HEK293 (cell line): ENCODE data around the gene GPR155.
A peak's percentile ranks its signal among the peaks of the same experiment; 100 is the strongest.

Experiments used
- CTCF ChIA-PET: fragments of 350-600 bp; formaldehyde crosslinking; extraction: SDS; loops from one replicate; lab custom pipeline; 2021; ENCODE audit warnings: antibody characterized with exemption; lab: Yijun Ruan, JAX
- POLR2A ChIA-PET: fragments of 300-600 bp; formaldehyde crosslinking; extraction: SDS; loops from one replicate; lab custom pipeline; 2020; ENCODE audit warnings: antibody characterized with exemption, inconsistent platforms; lab: Yijun Ruan, JAX
- H3K27ac ChIP-seq: fragments of 200-500 bp; sonication (Bioruptor generic); 2 replicates; pipeline ENCODE4 v1.5.1; 2014; ENCODE audit warnings: low read depth, low read length, control low read depth, inconsistent platforms; ENCODE audit errors: extremely low read depth
- H3K36me3 ChIP-seq, 2 experiments: fragments of 200-500 bp in 1 of 2; sonication (Bioruptor generic) in 1 of 2; 1 replicate in 1 of 2; 2 replicates in 1 of 2; pipeline ENCODE4 v1.5.1; 2014 to 2017; ENCODE audit warnings: inconsistent platforms in 2 of 2, low read length in 2 of 2; ENCODE audit not compliant: control insufficient read depth in 2 of 2, insufficient read depth in 1 of 2
- H3K4me1 ChIP-seq: fragments of 200-500 bp; sonication (Bioruptor generic); 2 replicates; pipeline ENCODE4 v1.5.1; 2014; ENCODE audit warnings: mild to moderate bottlenecking, low read length, inconsistent platforms; ENCODE audit not compliant: control insufficient read depth, insufficient read depth
- H3K4me3 ChIP-seq: 2 replicates; pipeline ENCODE4 v1.5.1; 2011; ENCODE audit warnings: low read depth, mild to moderate bottlenecking, control low read depth, low read length, moderate library complexity
- H3K9me3 ChIP-seq: fragments of 200-500 bp; sonication (Bioruptor generic); 2 replicates; pipeline ENCODE4 v1.5.1; 2014; ENCODE audit warnings: low read depth, low read length, inconsistent platforms; ENCODE audit not compliant: control insufficient read depth, insufficient read depth
- HIC1 ChIP-seq: fragments of 450-650 bp; formaldehyde crosslinking; IDR thresholded peaks from 2 replicates; pipeline ENCODE4 v1.5.1; 2016; ENCODE audit warnings: missing biosample characterization, missing genetic modification characterization
- REPIN1 ChIP-seq: fragments of 450-650 bp; formaldehyde crosslinking; IDR thresholded peaks from 2 replicates; pipeline ENCODE4 v1.5.1; 2017; ENCODE audit warnings: missing biosample characterization, missing genetic modification characterization, low read depth
- TCF7L2 ChIP-seq: IDR thresholded peaks from 2 replicates; pipeline ENCODE4 v1.6.1; 2011; ENCODE audit warnings: low read depth, mild to moderate bottlenecking, inconsistent platforms, low read length, moderate library complexity, borderline replicate concordance
- ZBTB48 ChIP-seq: fragments of 450-650 bp; formaldehyde crosslinking; IDR thresholded peaks from 2 replicates; pipeline ENCODE4 v1.5.1; 2016; ENCODE audit warnings: missing biosample characterization, missing genetic modification characterization
- ZNF121 ChIP-seq: fragments of 450-650 bp; formaldehyde crosslinking; IDR thresholded peaks from 2 replicates; pipeline ENCODE4 v1.5.1; 2016; ENCODE audit warnings: missing biosample characterization, missing genetic modification characterization
- ZNF132 ChIP-seq: fragments of 450-650 bp; formaldehyde crosslinking; IDR thresholded peaks from 2 replicates; pipeline ENCODE4 v1.5.1; 2017; ENCODE audit warnings: missing biosample characterization, missing genetic modification characterization, borderline replicate concordance
- ZNF16 ChIP-seq: fragments of 450-650 bp; formaldehyde crosslinking; IDR thresholded peaks from 2 replicates; pipeline ENCODE4 v1.5.1; 2016; ENCODE audit warnings: low read depth, missing biosample characterization, missing genetic modification characterization
- ZNF175 ChIP-seq: fragments of 450-650 bp; formaldehyde crosslinking; IDR thresholded peaks from 2 replicates; pipeline ENCODE4 v1.5.1; 2016; ENCODE audit warnings: missing biosample characterization, missing genetic modification characterization
- ZNF391 ChIP-seq: fragments of 450-650 bp; formaldehyde crosslinking; IDR thresholded peaks from 2 replicates; pipeline ENCODE4 v1.5.1; 2016; ENCODE audit warnings: low read depth, missing biosample characterization, missing genetic modification characterization, borderline replicate concordance
- ZNF529 ChIP-seq: fragments of 450-650 bp; formaldehyde crosslinking; IDR thresholded peaks from 2 replicates; pipeline ENCODE4 v1.5.1; 2017; ENCODE audit warnings: missing genetic modification characterization, missing biosample characterization; ENCODE audit not compliant: insufficient replicate concordance
- ZNF548 ChIP-seq: fragments of 450-650 bp; formaldehyde crosslinking; IDR thresholded peaks from 2 replicates; pipeline ENCODE4 v1.5.1; 2016; ENCODE audit warnings: missing biosample characterization, missing genetic modification characterization
- ZNF623 ChIP-seq: fragments of 450-650 bp; formaldehyde crosslinking; IDR thresholded peaks from 2 replicates; pipeline ENCODE4 v1.5.1; 2016; ENCODE audit warnings: missing biosample characterization, missing genetic modification characterization
- ZNF624 ChIP-seq: fragments of 450-650 bp; formaldehyde crosslinking; IDR thresholded peaks from 2 replicates; pipeline ENCODE4 v1.5.1; 2017; ENCODE audit warnings: missing biosample characterization, missing genetic modification characterization
- ZNF747 ChIP-seq: fragments of 450-650 bp; formaldehyde crosslinking; IDR thresholded peaks from 2 replicates; pipeline ENCODE4 v1.5.1; 2016; ENCODE audit warnings: missing biosample characterization, missing genetic modification characterization
- TF ChIP-seq, protein P1 (sequence below): fragments of 450-650 bp; formaldehyde crosslinking; conservative IDR thresholded peaks from 2 replicates; pipeline ENCODE4 v1.5.1; 2016; ENCODE audit warnings: low read depth, missing biosample characterization, missing genetic modification characterization
- TF ChIP-seq, protein P2 (sequence below): fragments of 450-650 bp; formaldehyde crosslinking; IDR thresholded peaks from 2 replicates; pipeline ENCODE4 v1.5.1; 2017; ENCODE audit warnings: missing biosample characterization, missing genetic modification characterization
- TF ChIP-seq, protein P3 (sequence below): IDR thresholded peaks from 2 replicates; pipeline ENCODE4 v1.6.1; 2011; ENCODE audit warnings: mild to moderate bottlenecking, low read depth, low read length, borderline replicate concordance

Gene GPR155

GRCh38 chr2:174403628-174404027 is 83.2 kb downstream of the GPR155 start:
- no peaks in the 10 kb centered on the region for H3K4me1 ChIP-seq
- H3K36me3 ChIP-seq: peaks cover 18 to 37% of the 10 kb centered on the region in 2 experiments
- no peaks in the 10 kb centered on the region for H3K9me3 ChIP-seq
- H3K27ac ChIP-seq: no peak overlapping the region
- ChIA-PET CTCF (interaction anchor here (0.7 kb wide), 1 partner anchor 247 kb away, joined by 4 read pairs; no protein-coding TSS in a partner anchor), POLR2A (no interaction called here)
- no peak overlapping the region for H3K4me3 ChIP-seq
- TF ChIP-seq ZNF529 (tag by site-specific recombination) (peak; percentile 92), ZNF16 (no peak)

DNA sequence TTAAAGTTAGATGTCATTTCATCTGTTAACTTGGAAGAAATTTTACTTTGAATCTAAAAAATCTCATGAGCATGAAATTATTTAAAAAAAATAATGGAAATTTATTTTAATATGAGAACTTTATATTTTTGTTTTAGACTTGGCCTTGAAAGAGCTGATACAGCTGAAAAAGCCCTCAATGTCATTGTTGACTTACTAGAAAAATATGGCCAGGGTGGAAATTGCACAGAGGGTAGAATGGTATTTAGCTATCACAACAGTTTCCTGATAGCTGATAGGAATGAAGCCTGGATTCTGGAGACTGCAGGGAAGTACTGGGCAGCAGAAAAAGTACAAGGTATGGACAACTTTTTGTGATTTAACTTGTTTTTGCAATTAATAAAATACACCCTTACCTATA is 86.0 kb downstream of the GPR155 start:
- H3K4me3 ChIP-seq: no peak overlapping the region
- no peaks in the 10 kb centered on the region for H3K9me3 ChIP-seq
- no peaks in the 10 kb centered on the region for H3K4me1 ChIP-seq
- ChIA-PET POLR2A (no interaction called here), CTCF (interaction anchor here (0.6 to 0.7 kb wide), 2 partner anchors 44 to 779 kb away, joined by 3 to 4 read pairs; no protein-coding TSS in a partner anchor)
- no peak for TF ChIP-seq ZNF391
- TF ChIP-seq ZBTB48 (tag by site-specific recombination): no peak
- TF ChIP-seq HIC1: no peak
- TF ChIP-seq TCF7L2: no peak
- TF ChIP-seq, protein P1, sequence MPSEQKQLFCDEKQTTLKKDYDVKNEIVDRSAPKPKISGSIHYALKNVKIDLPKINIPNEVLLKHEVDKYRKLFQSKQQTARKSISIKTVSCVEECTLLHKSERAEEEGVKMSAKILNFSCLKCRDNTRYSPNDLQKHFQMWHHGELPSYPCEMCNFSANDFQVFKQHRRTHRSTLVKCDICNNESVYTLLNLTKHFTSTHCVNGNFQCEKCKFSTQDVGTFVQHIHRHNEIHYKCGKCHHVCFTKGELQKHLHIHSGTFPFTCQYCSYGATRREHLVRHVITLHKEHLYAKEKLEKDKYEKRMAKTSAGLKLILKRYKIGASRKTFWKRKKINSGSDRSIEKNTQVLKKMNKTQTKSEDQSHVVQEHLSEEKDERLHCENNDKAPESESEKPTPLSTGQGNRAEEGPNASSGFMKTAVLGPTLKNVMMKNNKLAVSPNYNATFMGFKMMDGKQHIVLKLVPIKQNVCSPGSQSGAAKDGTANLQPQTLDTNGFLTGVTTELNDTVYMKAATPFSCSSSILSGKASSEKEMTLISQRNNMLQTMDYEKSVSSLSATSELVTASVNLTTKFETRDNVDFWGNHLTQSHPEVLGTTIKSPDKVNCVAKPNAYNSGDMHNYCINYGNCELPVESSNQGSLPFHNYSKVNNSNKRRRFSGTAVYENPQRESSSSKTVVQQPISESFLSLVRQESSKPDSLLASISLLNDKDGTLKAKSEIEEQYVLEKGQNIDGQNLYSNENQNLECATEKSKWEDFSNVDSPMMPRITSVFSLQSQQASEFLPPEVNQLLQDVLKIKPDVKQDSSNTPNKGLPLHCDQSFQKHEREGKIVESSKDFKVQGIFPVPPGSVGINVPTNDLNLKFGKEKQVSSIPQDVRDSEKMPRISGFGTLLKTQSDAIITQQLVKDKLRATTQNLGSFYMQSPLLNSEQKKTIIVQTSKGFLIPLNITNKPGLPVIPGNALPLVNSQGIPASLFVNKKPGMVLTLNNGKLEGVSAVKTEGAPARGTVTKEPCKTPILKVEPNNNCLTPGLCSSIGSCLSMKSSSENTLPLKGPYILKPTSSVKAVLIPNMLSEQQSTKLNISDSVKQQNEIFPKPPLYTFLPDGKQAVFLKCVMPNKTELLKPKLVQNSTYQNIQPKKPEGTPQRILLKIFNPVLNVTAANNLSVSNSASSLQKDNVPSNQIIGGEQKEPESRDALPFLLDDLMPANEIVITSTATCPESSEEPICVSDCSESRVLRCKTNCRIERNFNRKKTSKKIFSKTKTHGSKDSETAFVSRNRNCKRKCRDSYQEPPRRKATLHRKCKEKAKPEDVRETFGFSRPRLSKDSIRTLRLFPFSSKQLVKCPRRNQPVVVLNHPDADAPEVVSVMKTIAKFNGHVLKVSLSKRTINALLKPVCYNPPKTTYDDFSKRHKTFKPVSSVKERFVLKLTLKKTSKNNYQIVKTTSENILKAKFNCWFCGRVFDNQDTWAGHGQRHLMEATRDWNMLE (tag by site-specific recombination): no peak
- TF ChIP-seq ZNF121: no peak
- no peak for TF ChIP-seq ZNF548 (tag by site-specific recombination)
- no peak for TF ChIP-seq ZNF624 (tag by site-specific recombination)
- TF ChIP-seq ZNF132 (tag by site-specific recombination): no peak
- no peak for TF ChIP-seq REPIN1
- TF ChIP-seq, protein P2, sequence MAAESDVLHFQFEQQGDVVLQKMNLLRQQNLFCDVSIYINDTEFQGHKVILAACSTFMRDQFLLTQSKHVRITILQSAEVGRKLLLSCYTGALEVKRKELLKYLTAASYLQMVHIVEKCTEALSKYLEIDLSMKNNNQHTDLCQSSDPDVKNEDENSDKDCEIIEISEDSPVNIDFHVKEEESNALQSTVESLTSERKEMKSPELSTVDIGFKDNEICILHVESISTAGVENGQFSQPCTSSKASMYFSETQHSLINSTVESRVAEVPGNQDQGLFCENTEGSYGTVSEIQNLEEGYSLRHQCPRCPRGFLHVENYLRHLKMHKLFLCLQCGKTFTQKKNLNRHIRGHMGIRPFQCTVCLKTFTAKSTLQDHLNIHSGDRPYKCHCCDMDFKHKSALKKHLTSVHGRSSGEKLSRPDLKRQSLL (tag by site-specific recombination): no peak
- no peak for TF ChIP-seq ZNF175 (tag by site-specific recombination)
- no peak overlapping the region for H3K27ac ChIP-seq
- peaks cover 18 to 37% of the 10 kb centered on the region in 2 experiments for H3K36me3 ChIP-seq

DNA sequence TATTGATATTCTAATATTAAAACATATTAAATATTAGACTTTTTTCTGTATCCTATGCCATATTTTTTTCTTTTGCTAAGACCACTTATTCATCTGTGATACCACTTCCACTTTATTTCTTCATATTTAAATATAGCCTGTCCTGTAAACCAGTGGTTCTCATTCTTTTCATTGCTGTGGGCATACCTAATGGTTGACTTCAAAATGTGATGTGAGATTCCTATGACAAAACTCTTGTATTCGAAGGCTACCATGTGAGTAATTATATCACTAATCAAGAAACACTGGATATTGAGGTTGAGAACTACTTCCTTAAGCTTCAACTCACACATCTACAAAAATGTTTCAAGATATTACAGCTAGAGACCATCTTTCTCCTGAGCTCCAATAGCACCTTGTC is 87.7 kb downstream of the GPR155 start:
- Histone ChIP-seq H3K4me1 (no peaks in the 10 kb centered on the region), H3K9me3 (no peaks in the 10 kb centered on the region), H3K4me3 (no peak overlapping the region), H3K36me3 (peaks cover 18 to 37% of the 10 kb centered on the region in 2 experiments), H3K27ac (no peak overlapping the region)
- POLR2A ChIA-PET: no interaction called here
- CTCF ChIA-PET: no interaction called here
- no peak for TF ChIP-seq ZNF623 (tag by site-specific recombination)
- TF ChIP-seq, protein P3, sequence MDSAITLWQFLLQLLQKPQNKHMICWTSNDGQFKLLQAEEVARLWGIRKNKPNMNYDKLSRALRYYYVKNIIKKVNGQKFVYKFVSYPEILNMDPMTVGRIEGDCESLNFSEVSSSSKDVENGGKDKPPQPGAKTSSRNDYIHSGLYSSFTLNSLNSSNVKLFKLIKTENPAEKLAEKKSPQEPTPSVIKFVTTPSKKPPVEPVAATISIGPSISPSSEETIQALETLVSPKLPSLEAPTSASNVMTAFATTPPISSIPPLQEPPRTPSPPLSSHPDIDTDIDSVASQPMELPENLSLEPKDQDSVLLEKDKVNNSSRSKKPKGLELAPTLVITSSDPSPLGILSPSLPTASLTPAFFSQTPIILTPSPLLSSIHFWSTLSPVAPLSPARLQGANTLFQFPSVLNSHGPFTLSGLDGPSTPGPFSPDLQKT: no peak
- TF ChIP-seq ZNF747 (tag by site-specific recombination): no peak
- no peak for TF ChIP-seq ZNF529 (tag by site-specific recombination)
